ENCODE results near the gene NADSYN1.

Gene NADSYN1

DNA sequence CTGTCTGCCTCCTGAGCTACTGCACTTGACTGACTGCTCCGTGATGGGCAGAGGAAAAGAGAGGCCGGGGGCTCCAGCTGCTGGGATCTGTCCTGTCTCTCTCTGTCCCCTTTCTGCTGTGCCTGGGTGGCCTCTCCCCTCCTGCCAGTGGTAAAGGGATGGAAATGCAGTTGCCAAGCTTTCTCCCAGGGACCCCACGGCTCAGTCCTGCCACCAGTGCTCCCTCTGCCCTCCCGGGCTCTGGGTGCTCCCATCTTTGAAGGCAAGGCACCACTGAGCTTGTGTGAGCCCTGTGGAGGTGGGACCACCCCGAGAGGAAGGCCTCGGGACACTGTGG, 32.0 kb downstream of the NADSYN1 start:
- no peak overlapping the region for H3K27ac ChIP-seq (ENCODE audit: low read depth, low read length)
- no peak overlapping the region for H3K9ac ChIP-seq (ENCODE audit: low read length)
- no peaks in the 10 kb centered on the region for H3K4me1 ChIP-seq (ENCODE audit: control insufficient read depth, insufficient read depth, low read length)
- no peak overlapping the region for H3K4me3 ChIP-seq (ENCODE audit: low read length)
- peaks cover 53% of the 10 kb centered on the region for H3K36me3 ChIP-seq (ENCODE audit: control insufficient read depth, insufficient read depth, low read length)
- no peaks in the 10 kb centered on the region for H3K27me3 ChIP-seq (ENCODE audit: control insufficient read depth, insufficient read depth, low read length)

- Histone ChIP-seq H3K4me1 (ENCODE audit: control insufficient read depth, insufficient read depth, low read length) (no peaks in the 10 kb centered on the region), H3K4me3 (ENCODE audit: low read length) (no peak overlapping the region), H3K36me3 (ENCODE audit: control insufficient read depth, insufficient read depth, low read length) (peaks cover 50% of the 10 kb centered on the region), H3K27me3 (ENCODE audit: control insufficient read depth, insufficient read depth, low read length) (no peaks in the 10 kb centered on the region), H3K27ac (ENCODE audit: low read depth, low read length) (no peak overlapping the region), H3K9ac (ENCODE audit: low read length) (no peak overlapping the region)
Observed at GRCh38 chr11:71485466-71485865, 32.5 kb downstream of the NADSYN1 start.

GRCh38 chr11:71486320-71486719, 33.3 kb downstream of the NADSYN1 start:
- no peak overlapping the region for H3K4me3 ChIP-seq (ENCODE audit: low read length)
- H3K4me1 ChIP-seq (ENCODE audit: control insufficient read depth, insufficient read depth, low read length), result no peaks in the 10 kb centered on the region
- H3K27me3 ChIP-seq (ENCODE audit: control insufficient read depth, insufficient read depth, low read length), result no peaks in the 10 kb centered on the region
- no peak overlapping the region for H3K9ac ChIP-seq (ENCODE audit: low read length)
- no peak overlapping the region for H3K27ac ChIP-seq (ENCODE audit: low read depth, low read length)
- H3K36me3 ChIP-seq (ENCODE audit: control insufficient read depth, insufficient read depth, low read length), result peaks cover 43% of the 10 kb centered on the region

DNA sequence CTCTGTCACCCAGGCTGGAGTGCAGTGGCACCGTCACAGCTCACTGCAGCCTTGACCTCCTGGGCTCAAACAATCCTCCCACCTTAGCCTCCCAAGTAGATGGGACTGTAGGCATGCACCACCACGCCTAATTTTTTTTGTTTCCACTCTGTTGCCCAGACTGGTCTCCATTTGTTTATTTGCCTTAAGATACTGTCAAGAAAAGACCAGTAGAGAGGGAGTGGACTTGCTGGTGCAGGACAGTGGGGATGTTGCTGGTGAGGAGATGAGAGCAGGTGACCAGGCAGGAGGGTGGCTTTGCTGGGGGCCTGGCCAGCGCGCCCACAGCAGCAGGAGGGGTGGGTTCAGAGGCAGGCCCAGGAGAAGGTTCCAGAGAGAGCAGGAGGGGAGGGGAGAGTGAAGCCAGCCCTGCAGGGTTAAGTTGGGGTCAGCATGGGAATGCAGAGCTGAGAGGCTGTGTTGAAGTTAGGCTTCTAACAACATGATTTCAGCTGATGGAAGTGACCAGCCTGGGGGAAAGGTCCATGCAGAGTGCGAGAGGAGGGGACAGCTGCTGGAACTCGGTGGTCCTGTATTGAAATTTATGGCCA, 35.8 kb downstream of the NADSYN1 start:
- no peaks in the 10 kb centered on the region for H3K27me3 ChIP-seq (ENCODE audit: control insufficient read depth, insufficient read depth, low read length)
- H3K4me1 ChIP-seq (ENCODE audit: control insufficient read depth, insufficient read depth, low read length), result no peaks in the 10 kb centered on the region
- no peak overlapping the region for H3K4me3 ChIP-seq (ENCODE audit: low read length)
- no peak overlapping the region for H3K27ac ChIP-seq (ENCODE audit: low read depth, low read length)
- peaks cover 24% of the 10 kb centered on the region for H3K36me3 ChIP-seq (ENCODE audit: control insufficient read depth, insufficient read depth, low read length)
- no peak overlapping the region for H3K9ac ChIP-seq (ENCODE audit: low read length)

DNA sequence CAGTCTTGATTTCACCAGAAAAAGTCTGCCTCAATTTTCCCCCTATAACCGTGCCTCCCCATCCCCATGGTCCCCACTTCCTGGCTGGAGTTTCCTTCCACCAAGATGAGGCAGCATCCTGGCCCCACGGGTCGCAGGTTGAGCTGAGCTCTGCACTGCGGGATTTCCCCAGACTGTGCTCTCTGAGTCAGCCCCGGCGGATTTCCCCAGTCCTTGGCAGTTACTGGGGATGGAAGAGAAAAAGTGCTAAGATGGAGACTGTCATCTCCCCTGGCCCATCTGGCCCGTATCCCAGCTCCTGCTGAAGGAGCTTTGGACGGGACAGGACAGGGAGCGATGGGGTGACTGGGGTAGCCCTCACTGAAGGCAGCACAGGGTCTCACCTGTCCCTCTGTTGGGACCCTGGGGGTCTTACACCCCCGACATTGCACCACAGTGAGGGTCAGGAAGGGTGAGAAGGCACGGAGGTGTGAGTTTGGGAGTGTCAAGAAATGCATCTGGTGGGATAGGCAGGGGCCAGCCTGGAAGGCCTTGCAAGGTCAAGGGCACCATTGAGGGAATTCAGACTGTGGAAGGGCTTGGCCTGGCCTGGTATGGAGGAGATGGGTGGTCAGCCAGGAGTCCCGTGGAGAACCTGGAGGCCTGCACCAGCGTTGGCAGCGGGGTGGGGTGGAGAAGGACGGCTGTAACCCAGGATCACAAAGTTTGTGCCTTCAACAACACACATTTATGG, 36.5 kb downstream of the NADSYN1 start:
- Histone ChIP-seq H3K4me1 (ENCODE audit: control insufficient read depth, insufficient read depth, low read length) (no peaks in the 10 kb centered on the region), H3K27ac (ENCODE audit: low read depth, low read length) (no peak overlapping the region), H3K9ac (ENCODE audit: low read length) (no peak overlapping the region), H3K36me3 (ENCODE audit: control insufficient read depth, insufficient read depth, low read length) (peaks cover 22% of the 10 kb centered on the region), H3K27me3 (ENCODE audit: control insufficient read depth, insufficient read depth, low read length) (no peaks in the 10 kb centered on the region), H3K4me3 (ENCODE audit: low read length) (no peak overlapping the region)

- no peak overlapping the region for H3K27ac ChIP-seq (ENCODE audit: low read depth, low read length)
- no peak overlapping the region for H3K9ac ChIP-seq (ENCODE audit: low read length)
- no peak overlapping the region for H3K4me3 ChIP-seq (ENCODE audit: low read length)
- no peaks in the 10 kb centered on the region for H3K27me3 ChIP-seq (ENCODE audit: control insufficient read depth, insufficient read depth, low read length)
- H3K4me1 ChIP-seq (ENCODE audit: control insufficient read depth, insufficient read depth, low read length), result no peaks in the 10 kb centered on the region
- peaks cover 15% of the 10 kb centered on the region for H3K36me3 ChIP-seq (ENCODE audit: control insufficient read depth, insufficient read depth, low read length)
Observed at GRCh38 chr11:71490044-71490730, 37.2 kb downstream of the NADSYN1 start.

- H3K4me1 ChIP-seq (ENCODE audit: control insufficient read depth, insufficient read depth, low read length), result no peaks in the 10 kb centered on the region
- H3K9ac ChIP-seq (ENCODE audit: low read length), result no peak overlapping the region
- no peaks in the 10 kb centered on the region for H3K27me3 ChIP-seq (ENCODE audit: control insufficient read depth, insufficient read depth, low read length)
- H3K36me3 ChIP-seq (ENCODE audit: control insufficient read depth, insufficient read depth, low read length), result peaks cover 10% of the 10 kb centered on the region
- H3K27ac ChIP-seq (ENCODE audit: low read depth, low read length), result no peak overlapping the region
- no peak overlapping the region for H3K4me3 ChIP-seq (ENCODE audit: low read length)
Observed at GRCh38 chr11:71490731-71491390, 37.9 kb downstream of the NADSYN1 start.

- no peak overlapping the region for H3K27ac ChIP-seq (ENCODE audit: low read depth, low read length)
- no peak overlapping the region for H3K9ac ChIP-seq (ENCODE audit: low read length)
- peaks cover 10% of the 10 kb centered on the region for H3K36me3 ChIP-seq (ENCODE audit: control insufficient read depth, insufficient read depth, low read length)
- H3K4me3 ChIP-seq (ENCODE audit: low read length), result no peak overlapping the region
- H3K27me3 ChIP-seq (ENCODE audit: control insufficient read depth, insufficient read depth, low read length), result no peaks in the 10 kb centered on the region
- H3K4me1 ChIP-seq (ENCODE audit: control insufficient read depth, insufficient read depth, low read length), result no peaks in the 10 kb centered on the region
Observed at GRCh38 chr11:71491531-71491930, 38.5 kb downstream of the NADSYN1 start.

- Histone ChIP-seq H3K36me3 (ENCODE audit: control insufficient read depth, insufficient read depth, low read length) (peaks cover 12% of the 10 kb centered on the region), H3K27me3 (ENCODE audit: control insufficient read depth, insufficient read depth, low read length) (no peaks in the 10 kb centered on the region), H3K4me1 (ENCODE audit: control insufficient read depth, insufficient read depth, low read length) (no peaks in the 10 kb centered on the region), H3K27ac (ENCODE audit: low read depth, low read length) (no peak overlapping the region), H3K9ac (ENCODE audit: low read length) (no peak overlapping the region), H3K4me3 (ENCODE audit: low read length) (no peak overlapping the region)
Observed at GRCh38 chr11:71491940-71492339, 38.9 kb downstream of the NADSYN1 start.

- no peaks in the 10 kb centered on the region for H3K4me1 ChIP-seq (ENCODE audit: control insufficient read depth, insufficient read depth, low read length)
- H3K9ac ChIP-seq (ENCODE audit: low read length), result no peak overlapping the region
- no peak overlapping the region for H3K27ac ChIP-seq (ENCODE audit: low read depth, low read length)
- H3K27me3 ChIP-seq (ENCODE audit: control insufficient read depth, insufficient read depth, low read length), result no peaks in the 10 kb centered on the region
- H3K4me3 ChIP-seq (ENCODE audit: low read length), result no peak overlapping the region
- peaks cover 34% of the 10 kb centered on the region for H3K36me3 ChIP-seq (ENCODE audit: control insufficient read depth, insufficient read depth, low read length)
Observed at GRCh38 chr11:71495286-71496230, 42.6 kb downstream of the NADSYN1 start.

GRCh38 chr11:71496421-71496820, 43.4 kb downstream of the NADSYN1 start:
- H3K9ac ChIP-seq (ENCODE audit: low read length), result no peak overlapping the region
- H3K27ac ChIP-seq (ENCODE audit: low read depth, low read length), result no peak overlapping the region
- H3K4me3 ChIP-seq (ENCODE audit: low read length), result no peak overlapping the region
- no peaks in the 10 kb centered on the region for H3K27me3 ChIP-seq (ENCODE audit: control insufficient read depth, insufficient read depth, low read length)
- no peaks in the 10 kb centered on the region for H3K4me1 ChIP-seq (ENCODE audit: control insufficient read depth, insufficient read depth, low read length)
- H3K36me3 ChIP-seq (ENCODE audit: control insufficient read depth, insufficient read depth, low read length), result peaks cover 38% of the 10 kb centered on the region

GRCh38 chr11:71498091-71498490, 45.1 kb downstream of the NADSYN1 start:
- H3K4me1 ChIP-seq (ENCODE audit: control insufficient read depth, insufficient read depth, low read length), result no peaks in the 10 kb centered on the region
- no peak overlapping the region for H3K9ac ChIP-seq (ENCODE audit: low read length)
- H3K36me3 ChIP-seq (ENCODE audit: control insufficient read depth, insufficient read depth, low read length), result peaks cover 41% of the 10 kb centered on the region
- H3K27ac ChIP-seq (ENCODE audit: low read depth, low read length), result no peak overlapping the region
- no peak overlapping the region for H3K4me3 ChIP-seq (ENCODE audit: low read length)
- no peaks in the 10 kb centered on the region for H3K27me3 ChIP-seq (ENCODE audit: control insufficient read depth, insufficient read depth, low read length)

Data from rectal smooth muscle tissue (tissue), 1 donor.